ENCODE data around the gene PRRC2A.
A peak's percentile ranks its signal among the peaks of the same experiment; 100 is the strongest.

PRRC2A gene

DNA sequence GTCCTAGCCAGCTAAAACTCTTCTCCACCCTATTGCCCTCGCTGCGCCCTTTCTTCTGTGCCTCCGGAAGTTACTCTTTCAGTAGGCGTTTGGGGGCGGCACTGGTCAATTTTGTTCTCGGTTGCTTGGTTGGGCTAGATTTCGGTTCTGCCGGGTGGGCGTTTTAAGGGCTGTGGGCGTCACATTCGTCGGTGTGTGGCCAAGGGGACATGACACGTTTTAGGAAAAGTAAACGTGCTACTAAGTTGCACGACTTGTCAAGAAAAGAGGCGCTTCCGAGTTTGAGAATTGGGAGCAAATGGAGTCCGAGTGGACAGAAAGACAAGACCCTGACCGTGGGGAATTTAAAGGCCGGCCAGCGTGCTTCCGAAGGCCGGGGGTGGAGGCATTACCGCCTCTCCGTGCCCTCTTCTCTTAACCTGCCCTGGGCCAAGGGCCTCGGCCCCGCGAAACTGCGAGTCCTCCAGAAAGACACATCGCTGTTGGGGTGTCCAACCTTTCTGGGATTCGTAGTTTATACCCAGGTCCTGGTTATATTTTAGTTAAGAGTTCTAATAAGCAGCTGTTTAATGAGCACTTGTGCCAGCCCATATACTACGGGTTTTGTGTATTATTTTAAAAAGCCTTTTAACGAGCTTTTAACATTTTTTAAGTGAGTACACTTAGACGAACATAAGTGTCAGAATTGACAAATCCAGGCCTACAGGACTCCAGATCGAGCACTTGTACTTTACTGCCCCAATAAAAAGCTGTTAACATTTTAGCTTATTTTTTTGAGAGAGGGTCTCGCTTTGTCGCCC lies 32.6 kb downstream of the PRRC2A start:
- peak; percentile 97 for DNase-seq

DNA sequence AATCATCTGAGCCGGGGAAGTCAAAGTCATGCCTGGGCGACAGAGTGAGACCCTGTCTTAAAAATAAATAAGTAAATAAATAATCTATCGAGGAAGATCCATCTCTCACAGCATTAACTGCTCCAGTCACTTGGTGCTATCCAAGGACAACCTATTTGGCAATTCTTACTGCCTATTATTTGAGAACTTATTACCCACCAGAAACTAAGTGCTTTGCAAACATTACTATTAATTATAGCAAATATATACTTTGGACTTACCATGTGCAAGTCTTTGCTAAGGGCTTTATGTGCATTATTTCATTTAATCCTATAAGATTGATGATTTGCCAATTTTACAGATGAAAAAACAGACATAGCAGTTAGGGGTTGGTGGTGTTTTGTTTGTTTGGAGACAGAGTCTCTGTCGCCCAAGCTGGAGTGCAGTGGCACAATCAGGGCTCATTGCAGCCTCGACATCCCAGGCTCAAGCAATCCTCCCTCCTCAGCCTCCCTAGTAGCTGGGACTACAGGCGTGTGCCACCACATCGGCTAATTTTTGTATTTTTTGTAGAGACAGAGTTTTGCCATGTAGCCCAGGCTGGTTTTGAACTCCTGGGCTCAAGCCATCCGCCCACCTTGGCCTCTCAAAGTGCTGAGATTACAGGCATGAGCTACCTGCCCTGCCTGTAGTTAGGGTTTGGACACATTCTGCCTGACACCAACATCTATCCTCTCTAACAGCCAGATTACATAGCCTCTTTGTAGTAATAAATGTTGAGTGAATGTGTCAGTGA lies 34.2 kb downstream of the PRRC2A start:
- no peak for DNase-seq

DNA sequence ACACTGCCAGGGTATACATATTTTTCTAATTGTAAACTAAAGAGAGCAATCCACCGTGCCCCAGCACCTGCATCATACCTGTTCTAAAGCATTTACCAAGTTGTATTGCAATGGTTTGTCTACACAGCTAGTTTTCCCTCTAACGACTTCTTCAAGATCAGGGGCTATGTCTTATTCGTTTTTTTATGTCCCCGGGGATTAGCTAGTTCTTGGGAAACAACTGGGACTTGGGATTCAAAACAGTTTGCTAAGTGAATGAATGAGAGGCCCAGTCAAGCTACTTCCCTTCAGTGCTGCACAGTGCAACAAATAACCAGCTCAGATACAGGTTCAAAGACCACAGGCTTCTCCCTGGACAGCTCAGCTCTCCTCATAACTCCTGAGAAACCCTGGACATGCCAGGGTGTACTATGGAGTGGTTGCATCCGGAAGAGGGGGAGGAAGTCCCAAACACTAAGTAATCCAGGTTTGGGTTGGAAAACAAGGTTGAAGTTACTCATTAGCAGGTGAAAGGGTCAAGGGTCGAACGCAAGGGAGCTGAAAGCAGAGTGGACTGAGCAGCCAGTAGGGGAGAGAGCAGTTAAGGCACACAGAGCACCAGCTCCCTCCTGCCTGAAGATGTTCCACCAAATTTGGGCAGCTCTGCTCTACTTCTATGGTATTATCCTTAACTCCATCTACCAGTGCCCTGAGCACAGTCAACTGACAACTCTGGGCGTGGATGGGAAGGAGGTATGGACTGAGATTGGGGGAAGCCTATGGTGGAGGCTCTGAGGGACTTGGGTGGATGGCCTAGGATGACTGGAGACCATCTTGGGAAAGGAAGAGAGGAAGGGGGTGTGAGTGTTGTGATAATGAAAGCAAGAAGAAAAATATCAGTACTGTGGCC lies 35.1 kb downstream of the PRRC2A start, which contains the start of gene APOM:
APOM (plus strand) TSS at position 546 of the 889 bp plus-strand sequence; CDS start at position 619, 73 bp downstream.
- no peak for DNase-seq

DNA sequence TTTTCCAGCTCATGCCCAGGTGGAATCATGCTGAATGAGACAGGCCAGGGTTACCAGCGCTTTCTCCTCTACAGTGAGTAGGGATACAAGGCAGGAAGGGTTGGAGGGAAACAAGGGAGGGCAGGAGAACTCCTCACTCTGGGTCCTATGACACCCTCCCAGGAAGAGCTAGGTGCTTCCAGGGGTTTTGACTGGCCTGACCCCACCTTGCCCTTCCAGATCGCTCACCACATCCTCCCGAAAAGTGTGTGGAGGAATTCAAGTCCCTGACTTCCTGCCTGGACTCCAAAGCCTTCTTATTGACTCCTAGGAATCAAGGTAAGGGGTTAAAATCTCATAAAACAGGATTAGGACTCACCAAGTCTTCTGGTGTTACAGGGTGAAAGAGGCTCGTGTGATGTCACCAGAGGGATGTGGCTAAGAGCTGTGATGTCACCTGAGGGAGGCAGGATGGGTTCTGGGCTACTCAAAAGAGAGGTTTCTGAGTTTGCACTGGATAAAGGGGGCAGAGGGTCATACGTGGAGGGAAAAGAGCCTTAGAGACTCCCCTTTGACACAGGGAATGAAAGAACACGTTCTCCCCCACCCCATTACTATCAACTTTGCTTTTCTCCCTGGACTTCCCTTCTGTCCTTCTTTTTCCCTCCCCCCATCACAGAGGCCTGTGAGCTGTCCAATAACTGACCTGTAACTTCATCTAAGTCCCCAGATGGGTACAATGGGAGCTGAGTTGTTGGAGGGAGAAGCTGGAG lies 37.1 kb downstream of the PRRC2A start:
- DNase-seq = no peak

DNA sequence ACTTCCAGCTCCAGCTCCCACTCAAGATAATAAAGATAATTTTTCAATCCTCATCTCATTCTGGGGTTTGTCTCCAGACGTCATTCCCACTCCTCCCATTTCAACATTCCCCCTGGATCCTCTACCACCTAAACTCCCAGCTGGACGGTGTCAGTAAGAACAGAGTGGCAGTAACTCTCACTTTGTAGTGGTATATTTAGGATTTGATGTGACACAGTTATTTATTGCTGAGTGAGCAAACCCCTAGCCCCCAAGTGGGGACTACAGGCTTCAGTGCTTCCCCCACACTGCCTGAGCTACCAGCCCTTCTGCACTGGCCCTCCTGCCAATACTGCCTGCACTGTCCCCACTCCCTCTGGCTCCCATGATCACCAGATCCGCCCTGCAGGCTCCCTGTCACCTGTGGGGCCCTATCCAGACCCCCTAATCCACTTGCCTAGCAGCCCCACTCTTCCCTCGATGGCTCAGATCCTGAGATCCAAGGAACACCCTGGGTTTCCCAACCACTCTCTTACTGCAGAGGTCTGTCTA lies 37.7 kb downstream of the PRRC2A start:
- no peak for DNase-seq

DNA sequence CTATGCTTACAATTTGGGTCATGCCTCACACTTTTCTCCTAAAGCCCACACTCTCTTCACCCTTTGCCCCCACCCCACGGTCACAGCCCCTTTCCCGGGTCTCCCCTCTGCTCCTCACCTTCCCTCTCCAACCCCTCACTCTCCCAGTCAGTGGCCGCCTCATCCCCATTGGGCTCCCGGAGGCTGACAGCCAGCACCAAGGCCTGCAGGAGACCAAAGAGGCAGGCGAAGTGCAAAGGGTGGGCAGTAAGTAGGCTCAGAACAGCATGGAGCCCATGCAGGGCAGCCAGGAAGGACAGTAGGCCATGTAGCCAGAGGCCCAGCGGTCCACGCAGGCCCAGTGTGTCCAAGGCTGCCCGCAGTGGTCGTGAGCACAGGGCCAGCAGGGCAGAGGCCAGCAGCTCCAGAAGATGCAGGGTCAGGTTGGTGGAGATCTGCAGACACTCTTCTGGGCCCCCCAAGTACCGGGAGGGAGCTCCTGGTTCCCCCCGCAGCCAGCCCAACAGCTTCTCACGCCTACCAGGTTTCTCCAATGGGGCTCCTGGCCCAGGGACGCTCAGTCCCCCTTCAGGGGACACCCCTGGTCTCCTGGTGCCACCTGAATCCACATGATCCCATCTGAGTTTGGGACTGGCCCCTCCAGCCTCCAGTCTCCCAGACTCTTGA lies 38.6 kb downstream of the PRRC2A start:
- no peak for DNase-seq

DNA sequence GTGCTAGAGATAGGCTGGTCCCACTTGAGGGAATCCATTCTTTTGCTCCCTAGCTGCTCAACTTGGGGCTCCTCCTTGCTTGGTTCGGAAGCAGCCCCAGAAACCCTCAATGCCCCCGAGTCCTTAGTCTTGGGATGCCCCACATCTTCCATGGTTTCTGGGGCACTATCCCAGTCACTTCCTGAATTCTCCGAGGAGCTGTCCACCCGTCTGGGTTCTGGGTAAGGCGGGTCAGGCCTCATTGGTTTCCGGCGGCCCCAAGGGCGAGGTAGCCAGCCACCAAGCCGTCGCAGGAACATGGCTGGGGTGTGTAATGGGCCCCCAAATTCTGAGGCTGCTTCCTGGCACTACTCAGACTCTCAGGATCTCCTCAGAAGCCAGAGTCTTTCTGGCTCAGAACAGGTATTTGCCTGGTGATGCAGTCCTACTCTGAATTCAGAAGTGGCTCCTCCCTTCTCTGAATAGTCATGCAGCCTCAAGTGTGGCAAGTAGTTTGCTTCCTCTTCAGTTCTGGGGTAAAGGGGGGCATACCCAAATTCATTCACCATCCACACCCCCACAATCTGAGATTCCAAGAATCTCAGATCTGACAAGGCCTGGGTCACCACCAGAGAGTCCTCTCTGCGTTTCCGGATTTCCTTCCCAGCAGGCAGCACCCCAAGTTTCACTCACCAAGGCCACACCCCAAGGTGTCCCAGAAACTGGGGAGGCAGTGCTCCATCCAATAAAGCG lies 39.3 kb downstream of the PRRC2A start:
- peak in 1 of 2 experiments; percentile 23 for DNase-seq

GRCh38 chr6:31660381-31661261 lies 40.1 kb downstream of the PRRC2A start, which contains the start of gene C6orf47:
TSS of gene C6orf47 (minus strand) at chr6:31660778. CDS start at chr6:31659947, 831 bp downstream.
- DNase-seq = peak; percentile 76 to 77

- DNase-seq = peak in 1 of 2 experiments; percentile 21
Observed at GRCh38 chr6:31661262-31662123, 41.0 kb downstream of the PRRC2A start.

GRCh38 chr6:31662124-31662723 lies 41.7 kb downstream of the PRRC2A start:
- DNase-seq = no peak

- no peak for DNase-seq
Observed at GRCh38 chr6:31663126-31663960, 42.8 kb downstream of the PRRC2A start.

- DNase-seq = peak; percentile 17 to 23
Observed at GRCh38 chr6:31663961-31664789, 43.7 kb downstream of the PRRC2A start.

- peak; percentile 88 to 90 for DNase-seq
Observed at GRCh38 chr6:31664790-31665500, 44.4 kb downstream of the PRRC2A start, which contains the start of gene GPANK1. TSS of gene GPANK1 (minus strand) at chr6:31664997. CDS start at chr6:31664478, 519 bp downstream.

DNA sequence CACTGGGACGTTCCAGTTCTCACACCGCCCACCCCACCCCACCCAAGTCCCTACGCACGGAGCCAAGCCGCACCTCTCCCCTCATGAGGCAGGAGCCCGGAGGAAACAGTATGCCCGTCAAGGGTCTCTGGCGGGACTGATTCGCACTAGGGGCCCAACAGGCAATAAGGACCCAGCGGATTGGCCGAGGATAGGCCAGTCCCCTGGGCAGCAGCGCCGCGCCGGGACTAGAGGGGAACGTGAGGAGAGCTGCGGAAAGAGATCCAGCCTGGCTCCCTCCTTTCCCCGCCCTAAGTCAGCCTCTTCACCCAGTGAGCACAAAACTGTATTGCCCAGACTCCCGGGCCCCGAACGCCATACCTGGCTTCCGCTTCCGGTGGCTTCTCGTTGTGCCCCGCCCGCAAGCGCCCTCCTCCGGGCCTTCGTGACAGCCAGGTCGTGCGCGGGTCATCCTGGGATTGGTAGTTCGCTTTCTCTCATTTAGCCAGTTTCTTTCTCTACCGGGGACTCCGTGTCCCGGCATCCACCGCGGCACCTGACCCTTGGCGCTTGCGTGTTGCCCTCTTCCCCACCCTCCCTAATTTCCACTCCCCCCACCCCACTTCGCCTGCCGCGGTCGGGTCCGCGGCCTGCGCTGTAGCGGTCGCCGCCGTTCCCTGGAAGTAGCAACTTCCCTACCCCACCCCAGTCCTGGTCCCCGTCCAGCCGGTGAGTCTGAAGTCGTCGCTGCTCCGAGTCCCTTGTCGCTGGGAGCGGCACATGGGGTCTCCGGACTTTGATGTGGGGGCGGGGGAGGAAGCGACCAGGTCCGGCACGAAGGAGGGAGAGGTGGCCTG lies 45.2 kb downstream of the PRRC2A start, which contains the start of gene CSNK2B:
CSNK2B (plus strand) TSS at position 580 of the 836 bp plus-strand sequence. CDS start 752 bp downstream, outside the sequence.
- DNase-seq = peak; percentile 98 to 99

All from Kasumi-1 (cell line).